ENCODE results near the gene NRP2. TPM values are rescaled to one million over a fixed set of nuclear protein-coding genes. Genes with fewer than 3 reads are reported as not detected.

The NRP2 gene
- total and polyA plus RNA-seq, 2 of the 13 experiments (the other 11 are each of a cell fraction or from before 2014, with no cell fraction given): 0.65 to 1.4 TPM

DNA sequence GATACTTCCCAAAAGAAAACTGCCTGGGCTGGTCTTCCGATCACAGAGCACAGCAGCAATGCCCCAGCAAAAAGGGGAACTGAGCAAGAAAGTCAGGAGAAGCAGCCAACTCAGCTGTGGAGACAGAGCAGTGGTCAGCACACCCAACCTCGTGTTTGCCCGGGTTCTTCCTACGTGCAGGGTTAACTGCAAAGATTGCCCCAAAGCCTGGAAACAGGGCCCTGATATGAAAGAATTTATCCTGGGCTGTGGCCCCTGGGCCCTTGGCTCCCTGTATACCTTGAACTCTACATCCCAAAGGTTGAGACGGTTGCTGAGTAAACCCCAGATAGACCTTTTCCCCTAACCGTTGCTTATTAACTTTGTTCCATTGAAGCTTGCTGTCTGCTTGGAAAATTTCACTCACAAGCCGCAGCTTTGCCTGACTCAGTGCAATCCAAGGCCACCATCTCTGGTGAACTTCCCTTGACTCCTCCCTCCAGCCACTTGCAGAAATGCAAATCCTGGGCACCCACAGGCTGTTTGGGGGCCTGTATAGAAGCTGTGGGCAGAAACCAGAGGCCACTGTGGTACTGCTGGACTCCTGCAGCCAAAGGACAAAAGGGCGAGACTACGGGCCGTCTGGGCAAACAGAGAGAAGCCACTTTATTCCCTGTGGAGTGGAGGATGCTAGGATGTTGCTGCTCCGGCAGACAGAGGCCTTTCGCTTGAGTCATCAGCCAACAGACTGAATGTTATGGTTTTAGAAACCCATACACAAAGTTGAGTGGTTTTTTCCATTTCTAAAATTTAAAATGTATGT, 18.2 kb downstream of the NRP2 start (continued):
- TF ChIP-seq ZFP91 (CRISPR knock-in tag; IDR thresholded peaks at IDR 0.05; ENCODE audit: borderline replicate concordance) (peak; percentile 58), MLXIP (CRISPR knock-in tag; IDR thresholded peaks at IDR 0.05; ENCODE audit: borderline replicate concordance) (no peak), KDM2A (CRISPR knock-in tag; IDR thresholded peaks at IDR 0.05; ENCODE audit: borderline replicate concordance, low read depth) (no peak; the same call in 1 of the 2 replicates), U2AF2 (IDR thresholded peaks at IDR 0.05; ENCODE audit: low read depth, low read length) (no peak), ZNF20 (CRISPR knock-in tag; IDR thresholded peaks at IDR 0.05) (no peak), ATAD3A (CRISPR knock-in tag; IDR thresholded peaks at IDR 0.05) (no peak), POLR2A (IDR thresholded peaks at IDR 0.05; ENCODE audit: insufficient read depth in 1 of 2, low read depth in 2 of 2, low read length in 2 of 2) (no peak), ZNF260 (CRISPR knock-in tag; IDR thresholded peaks at IDR 0.05; ENCODE audit: borderline replicate concordance, low read depth) (no peak), ELF3 (CRISPR knock-in tag; IDR thresholded peaks at IDR 0.05) (no peak), ZNF891 (CRISPR knock-in tag; IDR thresholded peaks at IDR 0.05) (peak; percentile 62; the same call in 1 of the 2 replicates), GZF1 (CRISPR knock-in tag; IDR thresholded peaks at IDR 0.05) (no peak), MYNN (CRISPR knock-in tag; IDR thresholded peaks at IDR 0.05; ENCODE audit: low read depth) (no peak), ZNF570 (CRISPR knock-in tag; IDR thresholded peaks at IDR 0.05; ENCODE audit: borderline replicate concordance) (no peak)
- TF ChIP-seq, protein P1, sequence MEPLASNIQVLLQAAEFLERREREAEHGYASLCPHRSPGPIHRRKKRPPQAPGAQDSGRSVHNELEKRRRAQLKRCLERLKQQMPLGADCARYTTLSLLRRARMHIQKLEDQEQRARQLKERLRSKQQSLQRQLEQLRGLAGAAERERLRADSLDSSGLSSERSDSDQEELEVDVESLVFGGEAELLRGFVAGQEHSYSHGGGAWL (CRISPR knock-in tag; IDR thresholded peaks at IDR 0.05): no peak
- TF ChIP-seq, protein P2, sequence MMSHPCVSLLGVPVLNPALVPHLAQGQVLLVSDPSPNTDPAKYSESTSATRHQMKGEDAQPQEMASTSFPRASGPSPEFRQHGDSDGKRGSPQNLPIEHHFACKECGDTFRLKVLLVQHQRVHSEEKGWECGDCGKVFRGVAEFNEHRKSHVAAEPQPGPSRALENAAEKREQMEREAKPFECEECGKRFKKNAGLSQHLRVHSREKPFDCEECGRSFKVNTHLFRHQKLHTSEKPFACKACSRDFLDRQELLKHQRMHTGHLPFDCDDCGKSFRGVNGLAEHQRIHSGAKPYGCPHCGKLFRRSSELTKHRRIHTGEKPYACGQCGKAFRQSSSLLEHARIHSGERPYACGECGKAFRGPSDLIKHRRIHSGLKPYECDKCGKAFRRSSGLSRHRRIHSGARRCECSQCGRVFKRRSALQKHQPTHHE (CRISPR knock-in tag; IDR thresholded peaks at IDR 0.05; ENCODE audit: borderline replicate concordance): no peak; the same call in 1 of the 2 replicates
- TF ChIP-seq, protein P3, sequence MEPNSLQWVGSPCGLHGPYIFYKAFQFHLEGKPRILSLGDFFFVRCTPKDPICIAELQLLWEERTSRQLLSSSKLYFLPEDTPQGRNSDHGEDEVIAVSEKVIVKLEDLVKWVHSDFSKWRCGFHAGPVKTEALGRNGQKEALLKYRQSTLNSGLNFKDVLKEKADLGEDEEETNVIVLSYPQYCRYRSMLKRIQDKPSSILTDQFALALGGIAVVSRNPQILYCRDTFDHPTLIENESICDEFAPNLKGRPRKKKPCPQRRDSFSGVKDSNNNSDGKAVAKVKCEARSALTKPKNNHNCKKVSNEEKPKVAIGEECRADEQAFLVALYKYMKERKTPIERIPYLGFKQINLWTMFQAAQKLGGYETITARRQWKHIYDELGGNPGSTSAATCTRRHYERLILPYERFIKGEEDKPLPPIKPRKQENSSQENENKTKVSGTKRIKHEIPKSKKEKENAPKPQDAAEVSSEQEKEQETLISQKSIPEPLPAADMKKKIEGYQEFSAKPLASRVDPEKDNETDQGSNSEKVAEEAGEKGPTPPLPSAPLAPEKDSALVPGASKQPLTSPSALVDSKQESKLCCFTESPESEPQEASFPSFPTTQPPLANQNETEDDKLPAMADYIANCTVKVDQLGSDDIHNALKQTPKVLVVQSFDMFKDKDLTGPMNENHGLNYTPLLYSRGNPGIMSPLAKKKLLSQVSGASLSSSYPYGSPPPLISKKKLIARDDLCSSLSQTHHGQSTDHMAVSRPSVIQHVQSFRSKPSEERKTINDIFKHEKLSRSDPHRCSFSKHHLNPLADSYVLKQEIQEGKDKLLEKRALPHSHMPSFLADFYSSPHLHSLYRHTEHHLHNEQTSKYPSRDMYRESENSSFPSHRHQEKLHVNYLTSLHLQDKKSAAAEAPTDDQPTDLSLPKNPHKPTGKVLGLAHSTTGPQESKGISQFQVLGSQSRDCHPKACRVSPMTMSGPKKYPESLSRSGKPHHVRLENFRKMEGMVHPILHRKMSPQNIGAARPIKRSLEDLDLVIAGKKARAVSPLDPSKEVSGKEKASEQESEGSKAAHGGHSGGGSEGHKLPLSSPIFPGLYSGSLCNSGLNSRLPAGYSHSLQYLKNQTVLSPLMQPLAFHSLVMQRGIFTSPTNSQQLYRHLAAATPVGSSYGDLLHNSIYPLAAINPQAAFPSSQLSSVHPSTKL (CRISPR knock-in tag; IDR thresholded peaks at IDR 0.05): peak; percentile 84
